H1 (cell line): ENCODE measurements around the gene DPYD. TPM values are rescaled to one million over a fixed set of nuclear protein-coding genes. Genes with fewer than 3 reads are reported as not detected.

ENCODE experiments used
- HDAC6 ChIP-seq: IDR thresholded peaks from one replicate; pipeline ENCODE4 v1.7.1; 2012; ENCODE audit warnings: low read depth, mild to moderate bottlenecking, inconsistent platforms, low read length, moderate library complexity
- POLR2A ChIP-seq, 2 experiments: IDR thresholded peaks; 1 replicate in 1 of 2; 2 replicates in 1 of 2; pipeline ENCODE4 v1.6.1; 2011; ENCODE audit warnings: low read depth in 2 of 2, low read length in 2 of 2, mild to moderate bottlenecking in 2 of 2; ENCODE audit errors: control extremely low read depth in 1 of 2
- TBP ChIP-seq: IDR thresholded peaks from 2 replicates; pipeline ENCODE4 v1.6.1; 2011; ENCODE audit warnings: low read depth, low read length, improper control_type of control experiment
- polyA plus RNA-seq, 7 experiments: library from polyadenylated mRNA; depleted of rRNA in 3 of 7; stranded (reverse) in 5 of 7; unstranded in 2 of 7; fragments of >200 nt in 5 of 7; fragments of 200-250 nt in 2 of 7; gene quantifications; 1 replicate in 5 of 7; 2 replicates in 1 of 7; 4 replicates in 1 of 7; pipeline versions ENCODE4 v1.2.1 to v1.2.3, GENCODE V29; 2011 to 2013; ENCODE audit warnings: missing spikeins in 2 of 7, mixed read lengths in 2 of 7
- total RNA-seq: library from RNA; stranded (reverse); fragmentation: NEBNext Ultra II Directional; extraction: Animal tissue kit (Norgen Biotek cat#: 25700); gene quantifications from 2 replicates; pipeline ENCODE4 v1.2.1, GENCODE V29; 2021

DPYD gene
- total and polyA plus RNA-seq, 2 of the 8 experiments (the other 6 are each of a cell fraction or from before 2014, with no cell fraction given) = 0.29 to 0.73 TPM

GRCh38 chr1:97501628-97502027 lies 419.2 kb downstream of the DPYD start (continued):
- TF ChIP-seq TBP (no peak), HDAC6 (no peak), POLR2A (IDR thresholded peaks at IDR 0.05; ENCODE audit: control extremely low read depth in 1 of 2, low read depth in 2 of 2, low read length in 2 of 2) (no peak)
